NCI-H524 (cell line): Measurements from ENCODE around the gene OPN1MW3.
"Not testable (repeated sequence)": the region's sequence is repeated elsewhere in the genome, so short reads cannot be mapped to it uniquely, and the experiment has no call there.

Experiments used
- DNase-seq, 2 experiments: peaks; one replicate each; lab custom pipeline; 2025; lab: John Stamatoyannopoulos, UW

Gene OPN1MW3

DNA sequence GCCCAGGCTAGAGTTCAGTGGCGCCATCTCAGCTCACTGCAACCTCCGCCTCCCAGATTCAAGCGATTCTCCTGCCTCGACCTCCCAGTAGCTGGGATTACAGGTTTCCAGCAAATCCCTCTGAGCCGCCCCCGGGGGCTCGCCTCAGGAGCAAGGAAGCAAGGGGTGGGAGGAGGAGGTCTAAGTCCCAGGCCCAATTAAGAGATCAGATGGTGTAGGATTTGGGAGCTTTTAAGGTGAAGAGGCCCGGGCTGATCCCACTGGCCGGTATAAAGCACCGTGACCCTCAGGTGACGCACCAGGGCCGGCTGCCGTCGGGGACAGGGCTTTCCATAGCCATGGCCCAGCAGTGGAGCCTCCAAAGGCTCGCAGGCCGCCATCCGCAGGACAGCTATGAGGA lies at the start of gene OPN1MW3:
TSS of gene OPN1MW3 (plus strand) at position 301 of the 400 bp plus-strand sequence. CDS start at position 339, 38 bp downstream.
- not testable (repeated sequence) for DNase-seq

GRCh38 chrX:154209670-154210418 lies 47.5 kb upstream of the OPN1MW3 start:
- not testable (repeated sequence) for DNase-seq

DNA sequence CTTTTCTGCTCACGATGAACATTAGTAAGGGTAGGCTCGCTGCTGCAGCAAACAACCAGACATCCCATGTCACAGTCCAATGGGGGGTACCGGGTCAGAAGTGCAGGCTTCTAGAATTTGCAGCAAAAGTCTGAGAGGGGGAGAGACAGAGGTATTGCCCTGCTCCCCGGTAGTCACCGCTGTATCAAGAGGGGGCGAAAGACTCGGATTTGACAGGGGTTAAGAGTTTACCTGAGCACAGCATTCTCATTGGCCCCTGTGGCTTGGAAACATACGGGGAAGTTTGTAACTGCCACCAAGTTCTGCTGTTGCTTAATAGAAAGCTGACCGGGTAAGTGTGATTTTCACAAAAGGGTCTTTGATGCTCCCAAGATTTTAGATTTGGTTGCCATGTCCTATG lies 46.3 kb upstream of the OPN1MW3 start:
- not testable (repeated sequence) for DNase-seq

GRCh38 chrX:154211499-154211898 lies 45.9 kb upstream of the OPN1MW3 start:
- DNase-seq, result not testable (repeated sequence)

DNA sequence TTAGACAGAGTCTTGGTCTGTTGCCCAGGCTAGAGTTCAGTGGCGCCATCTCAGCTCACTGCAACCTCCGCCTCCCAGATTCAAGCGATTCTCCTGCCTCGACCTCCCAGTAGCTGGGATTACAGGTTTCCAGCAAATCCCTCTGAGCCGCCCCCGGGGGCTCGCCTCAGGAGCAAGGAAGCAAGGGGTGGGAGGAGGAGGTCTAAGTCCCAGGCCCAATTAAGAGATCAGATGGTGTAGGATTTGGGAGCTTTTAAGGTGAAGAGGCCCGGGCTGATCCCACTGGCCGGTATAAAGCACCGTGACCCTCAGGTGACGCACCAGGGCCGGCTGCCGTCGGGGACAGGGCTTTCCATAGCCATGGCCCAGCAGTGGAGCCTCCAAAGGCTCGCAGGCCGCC lies 37.9 kb upstream of the OPN1MW3 start, which contains the start of gene OPN1MW2:
TSS of gene OPN1MW2 (plus strand) at position 301 of the 400 bp plus-strand sequence. CDS start at position 361, 60 bp downstream.
- not testable (repeated sequence) for DNase-seq

GRCh38 chrX:154225292-154225691 lies 32.1 kb upstream of the OPN1MW3 start:
- DNase-seq, result not testable (repeated sequence)

GRCh38 chrX:154226706-154227105 lies 30.7 kb upstream of the OPN1MW3 start:
- not testable (repeated sequence) for DNase-seq

- not testable (repeated sequence) for DNase-seq
Measured at GRCh38 chrX:154231443-154231842, 25.9 kb upstream of the OPN1MW3 start.

- not testable (repeated sequence) for DNase-seq
Measured at GRCh38 chrX:154233620-154234019, 23.8 kb upstream of the OPN1MW3 start.

DNA sequence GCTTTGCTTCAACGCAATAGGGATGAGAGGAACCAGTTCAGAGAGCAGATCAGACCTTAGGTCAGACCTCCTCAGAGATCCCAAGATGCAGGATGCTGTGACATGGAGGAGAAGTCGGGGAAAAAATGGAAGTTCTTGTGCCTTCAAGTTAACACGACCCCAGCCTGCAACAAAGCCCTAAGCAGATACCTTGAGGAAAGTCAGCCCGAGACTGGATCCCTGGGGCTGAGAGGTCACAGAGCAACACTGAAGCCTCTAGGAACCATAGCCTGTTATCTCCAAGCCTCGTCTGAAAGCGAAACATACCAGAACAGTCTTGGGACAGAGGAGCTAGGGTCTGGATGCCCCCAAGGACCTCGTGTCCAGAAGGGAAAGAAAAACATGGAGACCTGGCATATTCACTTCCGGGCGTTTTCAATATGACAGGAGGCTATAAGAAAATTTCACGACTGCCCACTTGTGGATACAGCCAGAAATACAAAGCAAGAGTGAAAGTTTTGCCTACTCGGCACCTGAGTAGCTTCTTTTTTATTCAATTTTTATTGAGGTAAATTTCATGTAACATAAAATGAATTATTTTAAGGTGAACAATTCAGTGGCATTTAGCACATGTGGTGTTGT lies 18.3 kb upstream of the OPN1MW3 start:
- not testable (repeated sequence) for DNase-seq

DNA sequence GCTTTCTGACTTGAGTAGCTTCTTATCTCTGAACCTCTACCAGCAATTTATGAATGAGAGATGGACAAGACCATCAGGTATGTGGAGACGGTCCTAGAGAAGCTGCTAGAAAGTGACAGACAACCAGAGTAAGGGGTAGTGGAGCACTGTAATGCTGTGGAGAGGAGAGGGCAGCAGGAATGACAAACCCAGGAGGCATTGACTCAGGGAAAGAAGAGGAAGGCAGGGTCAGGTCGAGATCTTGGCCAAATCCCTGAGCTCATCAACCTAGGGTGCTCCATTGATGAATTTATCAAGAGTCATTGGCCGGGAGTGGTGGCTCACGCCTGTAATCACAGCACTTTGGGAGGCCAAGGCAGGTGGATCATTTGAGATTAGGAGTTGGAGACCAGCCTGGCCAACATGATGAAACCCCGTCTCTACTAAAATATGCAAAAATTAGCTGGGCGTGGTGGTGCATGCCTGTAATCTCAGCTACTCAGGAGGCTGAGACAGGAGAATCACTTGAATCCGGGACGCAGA lies 17.3 kb upstream of the OPN1MW3 start:
- not testable (repeated sequence) for DNase-seq

DNA sequence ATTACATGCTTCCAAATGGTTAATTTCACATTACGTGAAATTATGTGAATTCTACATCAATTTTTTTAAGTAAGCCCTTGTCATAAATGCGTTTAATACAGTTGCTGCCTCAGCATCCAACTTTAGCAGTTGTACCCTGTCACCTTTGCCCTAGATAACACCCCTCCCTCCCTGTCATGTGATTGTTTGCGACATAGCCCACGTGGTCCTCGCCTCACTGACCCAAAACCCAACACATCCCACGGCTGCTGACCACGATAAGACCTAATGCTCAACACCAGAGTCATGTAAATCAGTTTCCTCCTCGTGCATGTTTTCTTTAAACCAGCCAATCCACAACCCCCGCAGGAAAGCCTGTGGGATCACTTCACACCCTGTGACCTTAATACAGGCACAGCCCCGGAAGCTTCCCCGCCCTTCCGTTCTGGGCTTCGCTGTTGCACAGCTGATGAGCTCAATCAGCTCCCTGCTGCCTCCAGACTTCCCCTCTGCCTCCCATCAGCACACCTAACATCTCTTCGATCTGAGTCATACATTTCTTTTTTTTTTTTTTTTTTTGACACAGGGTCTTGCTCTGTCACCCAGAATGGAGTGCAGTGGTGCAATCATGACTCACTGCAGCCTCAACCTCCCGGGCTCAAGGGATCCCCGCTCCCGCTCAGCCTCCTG lies 9.9 kb upstream of the OPN1MW3 start:
- not testable (repeated sequence) for DNase-seq

DNA sequence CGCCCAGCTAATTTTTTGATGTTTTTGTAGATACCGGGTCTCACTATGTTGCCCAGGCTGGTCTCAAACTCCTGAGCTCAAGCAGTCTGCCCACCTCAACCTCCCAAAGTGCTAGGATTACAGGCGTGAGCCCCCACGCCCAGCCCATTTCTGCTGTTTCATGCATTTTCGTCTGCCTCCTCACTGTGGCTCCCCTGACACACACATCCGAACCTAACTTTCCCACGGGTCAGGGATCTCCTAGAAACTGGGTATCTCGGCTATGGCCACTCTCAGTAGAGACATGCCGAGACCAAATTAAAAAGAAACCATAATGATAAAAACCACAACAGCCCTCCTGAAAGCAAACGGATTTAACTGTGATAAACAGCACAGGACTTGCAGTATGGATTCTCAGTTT lies 9.3 kb upstream of the OPN1MW3 start:
- DNase-seq, result not testable (repeated sequence)

DNA sequence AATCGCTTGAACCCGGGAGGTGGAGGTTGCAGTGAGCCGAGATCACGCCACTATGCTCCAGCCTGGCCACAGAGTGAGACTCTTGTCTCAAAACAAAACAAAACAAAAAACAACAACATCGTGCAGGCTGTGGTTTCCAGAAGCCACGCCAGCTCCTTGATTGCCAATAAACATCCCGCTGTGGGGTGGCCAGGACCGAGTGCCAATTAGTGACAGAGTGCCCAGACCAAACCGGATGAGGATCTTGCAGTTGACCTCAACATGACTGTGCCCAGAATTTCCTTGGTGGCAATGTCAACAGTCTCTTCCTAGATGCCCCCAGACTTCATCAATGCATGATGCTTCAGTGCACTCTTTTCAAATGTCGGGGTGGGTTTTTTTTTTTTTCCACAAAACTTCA lies 1.3 kb downstream of the OPN1MW3 start:
- not testable (repeated sequence) for DNase-seq

DNA sequence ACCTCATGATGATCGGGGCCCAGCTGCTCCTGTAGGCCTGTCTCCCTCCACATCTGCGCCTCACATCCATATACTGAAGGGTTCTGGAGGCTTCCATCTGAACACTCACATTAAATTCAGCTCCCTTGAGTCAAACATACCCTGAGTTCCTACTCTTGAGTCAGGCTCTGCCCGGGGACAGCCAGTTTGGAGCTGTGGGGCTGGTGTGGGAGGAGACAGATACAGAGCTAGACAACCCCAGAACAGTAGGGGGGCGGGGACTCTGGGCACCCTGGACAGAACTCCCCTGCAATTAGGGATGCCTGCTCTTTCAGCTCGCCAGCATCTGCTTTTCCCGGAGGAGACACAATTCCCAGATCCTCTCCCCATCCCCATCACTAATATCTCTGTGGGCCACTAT lies 5.7 kb downstream of the OPN1MW3 start:
- not testable (repeated sequence) for DNase-seq

GRCh38 chrX:154269245-154269644 lies 11.9 kb downstream of the OPN1MW3 start:
- not testable (repeated sequence) for DNase-seq

- DNase-seq, result not testable (repeated sequence)
Measured at GRCh38 chrX:154284489-154285338, 27.3 kb downstream of the OPN1MW3 start.

GRCh38 chrX:154286406-154286805 lies 29.0 kb downstream of the OPN1MW3 start:
- not testable (repeated sequence) for DNase-seq

- no peak for DNase-seq
Measured at GRCh38 chrX:154294791-154295574, 37.6 kb downstream of the OPN1MW3 start, which contains the start of gene TEX28. Gene TEX28 (minus strand): TSS chrX:154295124. CDS start chrX:154292117, 3,007 bp downstream.

GRCh38 chrX:154295664-154296310 lies 38.4 kb downstream of the OPN1MW3 start, which contains the start of gene TKTL1:
Gene TKTL1 (plus strand): TSS chrX:154295795. CDS start chrX:154295860, 65 bp downstream.
- DNase-seq, result no peak
